ENCODE results near the gene RPS6KA5. TPM values are rescaled to one million over a fixed set of nuclear protein-coding genes. Genes with fewer than 3 reads are reported as not detected.

RPS6KA5 gene
- total RNA-seq, 1 donor from 2014 or later = 1.0 TPM

DNA sequence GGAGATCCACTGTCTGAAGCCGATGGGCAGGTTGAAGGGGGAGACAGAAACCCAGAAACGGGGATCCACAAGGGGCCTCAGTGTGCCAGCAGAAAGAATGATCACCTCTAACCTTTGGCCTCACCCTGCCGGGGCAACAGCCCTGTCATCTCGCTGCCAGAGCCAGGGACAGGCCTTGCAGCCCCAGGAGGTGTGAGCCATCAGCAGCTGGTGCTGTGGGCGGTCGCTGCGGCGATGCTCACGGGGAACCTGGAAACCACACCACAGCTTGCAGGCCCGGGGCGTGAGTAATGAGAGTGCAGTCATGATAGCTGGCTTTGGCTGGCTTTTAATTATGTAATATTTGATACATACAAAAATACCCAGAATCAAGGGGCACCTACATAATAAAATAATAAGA is 239.5 kb downstream of the RPS6KA5 start:
- H3K4me3 ChIP-seq (ENCODE audit: insufficient read depth, low read depth, low read length) = no peak overlapping the region
- no peaks in the 10 kb centered on the region for H3K79me2 ChIP-seq (ENCODE audit: insufficient read depth, low read length)
- Mint-ChIP-seq H3K27me3 (ENCODE audit: low read depth, unreplicated experiment) (peaks cover 9% of the 10 kb centered on the region), H3K27ac (ENCODE audit: unreplicated experiment) (no peak overlapping the region), H3K36me3 (ENCODE audit: low read depth, unreplicated experiment) (no peaks in the 10 kb centered on the region), H3K4me1 (ENCODE audit: low read depth, unreplicated experiment) (peaks cover 3% of the 10 kb centered on the region), H3K9me3 (ENCODE audit: unreplicated experiment) (peaks cover 14% of the 10 kb centered on the region), H3K4me3 (ENCODE audit: unreplicated experiment) (no peak overlapping the region)
- H3K27me3 ChIP-seq (ENCODE audit: insufficient read depth, low read length) = no peaks in the 10 kb centered on the region
- DNase-seq (ENCODE audit: low read depth) = peak; percentile 75
- no peak for FAIRE-seq
- no peak for TF ChIP-seq EZH2 (IDR thresholded peaks at IDR 0.05; ENCODE audit: insufficient read depth, low read length)
- TF ChIP-seq, protein P1, sequence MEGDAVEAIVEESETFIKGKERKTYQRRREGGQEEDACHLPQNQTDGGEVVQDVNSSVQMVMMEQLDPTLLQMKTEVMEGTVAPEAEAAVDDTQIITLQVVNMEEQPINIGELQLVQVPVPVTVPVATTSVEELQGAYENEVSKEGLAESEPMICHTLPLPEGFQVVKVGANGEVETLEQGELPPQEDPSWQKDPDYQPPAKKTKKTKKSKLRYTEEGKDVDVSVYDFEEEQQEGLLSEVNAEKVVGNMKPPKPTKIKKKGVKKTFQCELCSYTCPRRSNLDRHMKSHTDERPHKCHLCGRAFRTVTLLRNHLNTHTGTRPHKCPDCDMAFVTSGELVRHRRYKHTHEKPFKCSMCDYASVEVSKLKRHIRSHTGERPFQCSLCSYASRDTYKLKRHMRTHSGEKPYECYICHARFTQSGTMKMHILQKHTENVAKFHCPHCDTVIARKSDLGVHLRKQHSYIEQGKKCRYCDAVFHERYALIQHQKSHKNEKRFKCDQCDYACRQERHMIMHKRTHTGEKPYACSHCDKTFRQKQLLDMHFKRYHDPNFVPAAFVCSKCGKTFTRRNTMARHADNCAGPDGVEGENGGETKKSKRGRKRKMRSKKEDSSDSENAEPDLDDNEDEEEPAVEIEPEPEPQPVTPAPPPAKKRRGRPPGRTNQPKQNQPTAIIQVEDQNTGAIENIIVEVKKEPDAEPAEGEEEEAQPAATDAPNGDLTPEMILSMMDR (IDR thresholded peaks at IDR 0.05; ENCODE audit: insufficient read depth, low read depth, low read length) = no peak
- H3K36me3 ChIP-seq (ENCODE audit: insufficient read depth, low read length) = no peaks in the 10 kb centered on the region
- H3K27ac ChIP-seq (ENCODE audit: low read depth, low read length) = no peak overlapping the region
- H3K4me1 ChIP-seq (ENCODE audit: insufficient read depth, low read length) = peaks cover 5% of the 10 kb centered on the region
- H3K9me3 ChIP-seq (ENCODE audit: insufficient read depth, low read depth, low read length) = peaks cover 4% of the 10 kb centered on the region
- H3K4me2 ChIP-seq (ENCODE audit: low read length) = no peak overlapping the region
- no peaks in the 10 kb centered on the region for H4K20me1 ChIP-seq (ENCODE audit: insufficient read depth, low read length)
- H2AFZ ChIP-seq (ENCODE audit: low read depth, low read length) = no peak overlapping the region
- H3K9ac ChIP-seq (ENCODE audit: low read length) = no peak overlapping the region

DNA sequence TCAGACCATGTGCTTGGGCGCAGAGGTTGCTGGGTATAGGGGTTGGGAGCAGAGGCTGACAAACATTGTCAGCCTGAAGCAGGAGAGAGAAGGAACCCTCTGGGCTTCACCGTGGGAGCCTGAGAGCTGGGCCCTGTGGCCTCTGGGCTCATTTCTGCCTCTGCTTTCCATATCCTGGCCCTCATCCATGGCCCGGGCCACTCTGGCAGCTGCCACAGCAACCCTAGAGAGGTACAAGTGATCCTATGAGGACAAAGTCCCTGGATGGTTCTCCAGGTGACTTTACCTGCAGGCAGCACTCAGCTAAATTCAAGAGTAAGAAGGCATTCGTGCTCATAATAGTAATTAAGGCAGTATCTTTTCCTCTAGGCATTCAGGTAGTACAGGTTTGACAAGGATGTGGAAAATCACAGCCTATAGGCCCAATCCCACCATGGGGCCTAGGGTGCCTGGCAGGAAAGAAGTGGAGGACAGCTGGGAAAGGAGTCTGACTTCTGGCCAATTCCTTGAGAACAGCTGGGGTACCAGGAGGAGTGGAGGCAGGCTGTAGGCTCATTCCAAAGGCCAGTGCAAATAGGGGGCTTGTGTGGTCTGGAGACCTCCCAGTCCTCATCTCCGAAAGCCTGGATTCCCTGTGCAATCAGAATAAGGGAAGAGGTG is 240.6 kb downstream of the RPS6KA5 start:
- H4K20me1 ChIP-seq (ENCODE audit: insufficient read depth, low read length) = peaks cover 6% of the 10 kb centered on the region
- Mint-ChIP-seq H3K4me3 (ENCODE audit: unreplicated experiment) (no peak overlapping the region), H3K27ac (ENCODE audit: unreplicated experiment) (no peak overlapping the region), H3K9me3 (ENCODE audit: unreplicated experiment) (peaks cover 14% of the 10 kb centered on the region), H3K4me1 (ENCODE audit: low read depth, unreplicated experiment) (peaks cover 6% of the 10 kb centered on the region), H3K36me3 (ENCODE audit: low read depth, unreplicated experiment) (peaks cover 3% of the 10 kb centered on the region), H3K27me3 (ENCODE audit: low read depth, unreplicated experiment) (peaks cover 9% of the 10 kb centered on the region)
- FAIRE-seq (no peak), DNase-seq (ENCODE audit: low read depth) (no peak)
- no peaks in the 10 kb centered on the region for H3K27me3 ChIP-seq (ENCODE audit: insufficient read depth, low read length)
- no peaks in the 10 kb centered on the region for H3K36me3 ChIP-seq (ENCODE audit: insufficient read depth, low read length)
- H3K9me3 ChIP-seq (ENCODE audit: insufficient read depth, low read depth, low read length) = peaks cover 4% of the 10 kb centered on the region
- peaks cover 8% of the 10 kb centered on the region for H3K79me2 ChIP-seq (ENCODE audit: insufficient read depth, low read length)
- H3K4me3 ChIP-seq (ENCODE audit: insufficient read depth, low read depth, low read length) = no peak overlapping the region
- H3K4me2 ChIP-seq (ENCODE audit: low read length) = no peak overlapping the region
- H3K9ac ChIP-seq (ENCODE audit: low read length) = no peak overlapping the region
- TF ChIP-seq, protein P1 (IDR thresholded peaks at IDR 0.05; ENCODE audit: insufficient read depth, low read depth, low read length) = no peak
- no peak for TF ChIP-seq EZH2 (IDR thresholded peaks at IDR 0.05; ENCODE audit: insufficient read depth, low read length)
- H3K27ac ChIP-seq (ENCODE audit: low read depth, low read length) = no peak overlapping the region
- H3K4me1 ChIP-seq (ENCODE audit: insufficient read depth, low read length) = peaks cover 8% of the 10 kb centered on the region
- H2AFZ ChIP-seq (ENCODE audit: low read depth, low read length) = no peak overlapping the region

DNA sequence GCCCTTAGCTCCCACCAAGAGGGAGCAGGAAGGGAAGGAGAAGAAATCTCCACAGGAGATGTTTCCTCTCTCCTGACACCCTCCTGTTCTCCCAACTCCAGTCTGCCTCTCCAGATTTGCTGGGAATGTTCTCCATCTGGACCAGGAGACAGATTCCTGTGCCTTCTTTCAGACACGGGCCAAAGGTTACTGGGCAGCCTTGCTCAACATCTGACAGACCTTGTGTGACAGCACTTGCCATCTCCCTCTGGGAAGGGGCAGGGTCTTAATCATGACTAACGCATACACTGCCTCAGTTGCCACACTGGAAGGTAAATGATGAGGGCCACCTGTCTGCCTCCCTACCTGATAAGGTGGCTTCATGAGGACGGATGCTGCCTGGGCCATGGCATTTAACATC is 241.7 kb downstream of the RPS6KA5 start:
- Mint-ChIP-seq H3K4me1 (ENCODE audit: low read depth, unreplicated experiment) (peaks cover 6% of the 10 kb centered on the region), H3K9me3 (ENCODE audit: unreplicated experiment) (peaks cover 9% of the 10 kb centered on the region), H3K27me3 (ENCODE audit: low read depth, unreplicated experiment) (peaks cover 9% of the 10 kb centered on the region), H3K4me3 (ENCODE audit: unreplicated experiment) (no peak overlapping the region), H3K27ac (ENCODE audit: unreplicated experiment) (no peak overlapping the region), H3K36me3 (ENCODE audit: low read depth, unreplicated experiment) (peaks cover 3% of the 10 kb centered on the region)
- Histone ChIP-seq H4K20me1 (ENCODE audit: insufficient read depth, low read length) (peaks cover 17% of the 10 kb centered on the region), H3K9ac (ENCODE audit: low read length) (no peak overlapping the region), H3K4me3 (ENCODE audit: insufficient read depth, low read depth, low read length) (no peak overlapping the region), H3K36me3 (ENCODE audit: insufficient read depth, low read length) (no peaks in the 10 kb centered on the region), H3K79me2 (ENCODE audit: insufficient read depth, low read length) (peaks cover 20% of the 10 kb centered on the region), H3K27me3 (ENCODE audit: insufficient read depth, low read length) (no peaks in the 10 kb centered on the region), H2AFZ (ENCODE audit: low read depth, low read length) (no peak overlapping the region), H3K4me2 (ENCODE audit: low read length) (no peak overlapping the region), H3K27ac (ENCODE audit: low read depth, low read length) (no peak overlapping the region), H3K4me1 (ENCODE audit: insufficient read depth, low read length) (peaks cover 8% of the 10 kb centered on the region), H3K9me3 (ENCODE audit: insufficient read depth, low read depth, low read length) (peaks cover 4% of the 10 kb centered on the region)
- DNase-seq (ENCODE audit: low read depth) = no peak
- no peak for FAIRE-seq
- TF ChIP-seq, protein P1 (IDR thresholded peaks at IDR 0.05; ENCODE audit: insufficient read depth, low read depth, low read length) = no peak
- no peak for TF ChIP-seq EZH2 (IDR thresholded peaks at IDR 0.05; ENCODE audit: insufficient read depth, low read length)

Measured in astrocyte (in vitro differentiated cells and primary cell).